K562 (cell line): ENCODE data around the gene OSCAR. TPM values are rescaled to one million over a fixed set of nuclear protein-coding genes. Genes with fewer than 3 reads are reported as not detected.

Experiments used
- ATAC-seq: fragments of 200-7000 bp; cut with Tn5 transposase; 3 replicates; pipeline ENCODE4 v1.9.1; 2020; ENCODE audit warnings: moderate library complexity
- BruUV-seq: library from RNA; stranded (reverse); fragments of 400-500 nt; replicated peaks from 2 replicates; lab custom pipeline; 2021; lab: Mats Ljungman, UMichigan
- CTCF ChIA-PET: fragments of 300-600 bp; formaldehyde crosslinking; extraction: SDS; loops from one replicate; lab custom pipeline; 2021; ENCODE audit warnings: low intra/inter-chr PET ratio; lab: Yijun Ruan, JAX
- POLR2A ChIA-PET: fragments of 300-600, 350-650 bp; sonication (Branson Sonifier 250); formaldehyde crosslinking; extraction: SDS; loops from one replicate; lab custom pipeline; 2021; ENCODE audit warnings: antibody characterized with exemption, inconsistent platforms; lab: Yijun Ruan, JAX
- DNase-seq, 4 experiments: peaks; one replicate each; pipeline versions ENCODE4 v3.0.0 to v3.0.0-alpha.2; 2011 to 2018; ENCODE audit warnings: low spot score in 3 of 4, mixed read lengths in 3 of 4; ENCODE audit errors: extremely low read depth in 1 of 4
- FAIRE-seq: peaks from 2 replicates; lab custom pipeline; 2011; peaks lifted over from hg19 to GRCh38; lab: Jason Lieb, UNC
- H2AFZ ChIP-seq: 2 replicates; pipeline ENCODE4 v1.6.0; 2011; ENCODE audit warnings: low read depth, low read length, control low read depth, inconsistent platforms
- H3K27ac ChIP-seq: fragments of 200-600 bp; 3 replicates; pipeline ENCODE4 v1.8.0; 2011; ENCODE audit warnings: low read depth, mild to moderate bottlenecking, control low read depth, inconsistent platforms, low read length, moderate library complexity, mixed read lengths; ENCODE audit errors: extremely low read depth
- H3K27me3 ChIP-seq, 2 experiments: fragments of 300-600 bp in 1 of 2; 2 replicates in 1 of 2; 3 replicates in 1 of 2; pipeline versions ENCODE4 v1.6.0 to v1.8.0; 2011; ENCODE audit warnings: inconsistent platforms in 2 of 2, low read length in 2 of 2, mild to moderate bottlenecking in 1 of 2, mixed read lengths in 1 of 2, moderate library complexity in 1 of 2; ENCODE audit not compliant: control insufficient read depth in 2 of 2, insufficient read depth in 2 of 2
- H3K36me3 ChIP-seq: fragments of 300-600 bp; 3 replicates; pipeline ENCODE4 v1.8.0; 2011; ENCODE audit warnings: mild to moderate bottlenecking, low read length, inconsistent platforms; ENCODE audit not compliant: control insufficient read depth, insufficient read depth
- H3K4me1 ChIP-seq, 2 experiments: fragments of 200-600 bp in 1 of 2; replicated peaks in 1 of 2; 2 replicates in 1 of 2; 3 replicates in 1 of 2; pipeline versions ENCODE4 v1.5.1 to v1.8.0; 2011; ENCODE audit warnings: inconsistent platforms in 2 of 2, low read length in 2 of 2, mild to moderate bottlenecking in 1 of 2, mixed read lengths in 1 of 2, moderate library complexity in 1 of 2; ENCODE audit not compliant: control insufficient read depth in 2 of 2, insufficient read depth in 2 of 2
- H3K4me2 ChIP-seq: 2 replicates; pipeline ENCODE4 v1.6.1; 2011; ENCODE audit warnings: low read length, control low read depth, inconsistent platforms, mixed read lengths; ENCODE audit not compliant: insufficient read depth
- H3K4me3 ChIP-seq: fragments of 200-600 bp; sonication (generic), shearing (Covaris generic); 2 replicates; pipeline ENCODE4 v1.5.1; 2016; ENCODE audit warnings: control low read depth, inconsistent platforms
- H3K79me2 ChIP-seq: fragments of 200-600 bp; 3 replicates; pipeline ENCODE4 v1.8.0; 2011; ENCODE audit warnings: low read length, inconsistent platforms; ENCODE audit not compliant: control insufficient read depth, insufficient read depth
- H3K9ac ChIP-seq, 2 experiments: 2 replicates each; pipeline versions ENCODE4 v1.6.0 to v1.6.1; 2011; ENCODE audit warnings: low read depth in 2 of 2, low read length in 2 of 2, control low read depth in 1 of 2, inconsistent platforms in 1 of 2, mild to moderate bottlenecking in 1 of 2, mixed read lengths in 1 of 2; ENCODE audit not compliant: insufficient read depth in 1 of 2
- H3K9me1 ChIP-seq: one replicate; pipeline ENCODE4 v1.6.0; 2011; ENCODE audit warnings: inconsistent platforms, mild to moderate bottlenecking, low read length, moderate library complexity; ENCODE audit not compliant: control insufficient read depth, insufficient read depth
- H3K9me3 ChIP-seq: replicated peaks from 2 replicates; pipeline ENCODE4 v1.5.1; 2011; ENCODE audit warnings: low read depth, low read length, inconsistent platforms; ENCODE audit not compliant: control insufficient read depth, insufficient read depth
- H4K20me1 ChIP-seq: replicated peaks from 2 replicates; pipeline ENCODE4 v1.6.1; 2011; ENCODE audit warnings: low read length, inconsistent platforms, mixed read lengths; ENCODE audit not compliant: control insufficient read depth, insufficient read depth
- MTA2 ChIP-seq: fragments of 450-650 bp; IDR thresholded peaks from 2 replicates; pipeline ENCODE4 v1.6.1; 2016; ENCODE audit warnings: low read depth
- MYBL2 ChIP-seq, 2 experiments: fragments of 450-650 bp in 1 of 2; sonication (generic) in 1 of 2; formaldehyde crosslinking in 1 of 2; IDR thresholded peaks; 2 replicates each; pipeline versions ENCODE4 v1.6.1 to v1.8.1; 2017 to 2022; ENCODE audit warnings: borderline replicate concordance in 1 of 2, inconsistent platforms in 1 of 2, low read depth in 1 of 2, mild to moderate bottlenecking in 1 of 2, missing genetic modification reagents in 1 of 2, moderate library complexity in 1 of 2
- PHF21A ChIP-seq: fragments of 450-650 bp; IDR thresholded peaks from 2 replicates; pipeline ENCODE4 v1.6.1; 2017; ENCODE audit warnings: low read depth, borderline replicate concordance
- POLR2AphosphoS5 ChIP-seq: IDR thresholded peaks from 2 replicates; pipeline ENCODE4 v1.6.1; 2011; ENCODE audit warnings: mild to moderate bottlenecking, low read depth, low read length, moderate library complexity; ENCODE audit not compliant: control insufficient read depth, insufficient read depth
- RFX1 ChIP-seq: fragments of 450-650 bp; IDR thresholded peaks from 2 replicates; pipeline ENCODE4 v1.6.1; 2016; ENCODE audit warnings: mild to moderate bottlenecking, moderate library complexity
- RFX7 ChIP-seq: fragments of 250-450 bp; sonication (Bioruptor Pico); IDR thresholded peaks from 2 replicates; pipeline ENCODE4 v1.5.1; 2021; ENCODE audit warnings: mild to moderate bottlenecking
- STAT5A ChIP-seq: IDR thresholded peaks from 2 replicates; pipeline ENCODE4 v1.6.1; 2012; ENCODE audit warnings: low read length, inconsistent platforms, borderline replicate concordance
- WGBS: fragments of 100-300 bp; shearing (Covaris generic); methylation state at CpG from one replicate; pipeline ENCODE4 v1.1.6; 2016; ENCODE audit warnings: low coverage, mixed read lengths; ENCODE audit not compliant: insufficient coverage; ENCODE audit errors: missing lambda C conversion rate; 5-methylcytosine and 5-hydroxymethylcytosine counted together
- in situ Hi-C: fragments of 300-500 bp; cut with MboI; formaldehyde crosslinking; loops from 4 replicates; pipeline ENCODE4 v1.15.0; 2018; ENCODE audit warnings: inconsistent platforms, mixed read lengths
- intact Hi-C: fragments of 100-400 bp; cut with micrococcal nuclease; formaldehyde crosslinking; loops from 2 replicates; pipeline ENCODE4 v1.14.2; 2022
- polyA plus RNA-seq, 8 experiments: library from polyadenylated mRNA; depleted of rRNA in 4 of 8; stranded (reverse) in 5 of 8; unstranded in 3 of 8; fragments of >200 nt; fragmentation: Nextera tagmentation in 2 of 8; fragmentation: Illumina TruSeq in 1 of 8; extraction: Ambion mirVana in 2 of 8; extraction: Trizol in 1 of 8; gene quantifications; 2 replicates each; pipeline versions ENCODE4 v1.2.1 to v1.2.3, GENCODE V29; 2011 to 2014; ENCODE audit warnings: inconsistent platforms in 1 of 8, missing spikeins in 1 of 8
- total RNA-seq, 7 experiments: library from RNA; depleted of rRNA in 6 of 7; stranded (reverse); fragments of >200 nt in 6 of 7; fragmentation: Illumina TruSeq in 2 of 7; extraction: Trizol in 2 of 7; gene quantifications; 2 replicates each; pipeline versions ENCODE4 v1.2.1 to v1.2.3, GENCODE V29; 2011 to 2021; ENCODE audit warnings: low replicate concordance in 1 of 7
- TF ChIP-seq, protein P1 (sequence below), 3 experiments: IDR thresholded peaks in 2 of 3; conservative IDR thresholded peaks in 1 of 3; 2 replicates each; pipeline ENCODE4 v1.5.1; 2011 to 2012; ENCODE audit warnings: low read length in 3 of 3, mild to moderate bottlenecking in 3 of 3, control low read depth in 2 of 3, improper control_type of control experiment in 1 of 3, inconsistent platforms in 1 of 3, low read depth in 1 of 3, mixed read lengths in 1 of 3, moderate library complexity in 1 of 3; ENCODE audit not compliant: insufficient read depth in 2 of 3
- TF ChIP-seq, protein P2 (sequence below): fragments of 250-450 bp; sonication (Bioruptor Pico); IDR thresholded peaks from 2 replicates; pipeline ENCODE4 v1.5.0; 2021; ENCODE audit warnings: mild to moderate bottlenecking, borderline replicate concordance

Gene OSCAR
- total and polyA plus RNA-seq, 9 of the 15 experiments (the other 6 are each of a cell fraction or from before 2014, with no cell fraction given): 0.09 to 0.62 (median 0.13) TPM; not detected in 5

DNA sequence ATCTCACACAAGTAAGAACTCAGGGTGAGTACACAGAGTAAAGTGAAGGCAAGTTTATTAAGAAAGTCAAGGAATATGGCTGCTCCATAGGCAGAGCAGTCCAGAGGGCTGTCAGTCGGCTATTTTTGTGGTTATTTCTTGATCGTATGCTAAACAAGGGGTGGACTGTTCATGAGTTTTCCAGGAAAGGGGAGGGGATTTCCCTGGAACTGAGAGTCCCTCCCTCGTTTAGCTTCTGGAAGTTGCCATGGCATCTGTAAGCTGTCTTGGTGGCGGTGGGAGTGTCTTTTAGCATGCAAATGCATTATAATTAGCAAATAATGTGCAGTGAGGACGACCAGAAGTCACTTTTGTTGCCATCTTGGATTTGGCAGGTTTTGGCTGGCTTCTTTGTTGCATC is 31.1 kb downstream of the OSCAR start:
- DNase-seq (peak; percentile 1 to 21 (median 2)), ATAC-seq (peak; percentile 27; the same call in 1 of the 3 replicates), FAIRE-seq (no peak)
- in situ Hi-C loops (no loop called here), intact Hi-C loops (no loop called here)
- H2AFZ ChIP-seq: no peak overlapping the region
- no peak overlapping the region for H3K27ac ChIP-seq
- TF ChIP-seq MTA2: no peak
- no peak for TF ChIP-seq POLR2AphosphoS5
- TF ChIP-seq, protein P1, sequence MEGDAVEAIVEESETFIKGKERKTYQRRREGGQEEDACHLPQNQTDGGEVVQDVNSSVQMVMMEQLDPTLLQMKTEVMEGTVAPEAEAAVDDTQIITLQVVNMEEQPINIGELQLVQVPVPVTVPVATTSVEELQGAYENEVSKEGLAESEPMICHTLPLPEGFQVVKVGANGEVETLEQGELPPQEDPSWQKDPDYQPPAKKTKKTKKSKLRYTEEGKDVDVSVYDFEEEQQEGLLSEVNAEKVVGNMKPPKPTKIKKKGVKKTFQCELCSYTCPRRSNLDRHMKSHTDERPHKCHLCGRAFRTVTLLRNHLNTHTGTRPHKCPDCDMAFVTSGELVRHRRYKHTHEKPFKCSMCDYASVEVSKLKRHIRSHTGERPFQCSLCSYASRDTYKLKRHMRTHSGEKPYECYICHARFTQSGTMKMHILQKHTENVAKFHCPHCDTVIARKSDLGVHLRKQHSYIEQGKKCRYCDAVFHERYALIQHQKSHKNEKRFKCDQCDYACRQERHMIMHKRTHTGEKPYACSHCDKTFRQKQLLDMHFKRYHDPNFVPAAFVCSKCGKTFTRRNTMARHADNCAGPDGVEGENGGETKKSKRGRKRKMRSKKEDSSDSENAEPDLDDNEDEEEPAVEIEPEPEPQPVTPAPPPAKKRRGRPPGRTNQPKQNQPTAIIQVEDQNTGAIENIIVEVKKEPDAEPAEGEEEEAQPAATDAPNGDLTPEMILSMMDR (IDR thresholded peaks at IDR 0.05 in 2 of 3, conservative IDR thresholded peaks at IDR 0.05 in 1 of 3; ENCODE audit: insufficient read depth in 2 of 3, low read depth in 1 of 3, low read length in 3 of 3): no peak
- no peak for TF ChIP-seq RFX7 (CRISPR knock-in tag)
- TF ChIP-seq PHF21A: no peak
- no peak for TF ChIP-seq MYBL2 (IDR thresholded peaks at IDR 0.05; ENCODE audit: low read depth)
- TF ChIP-seq MYBL2 (CRISPR knock-in tag; IDR thresholded peaks at IDR 0.05; ENCODE audit: borderline replicate concordance): no peak
- peak; percentile 52; the same call in 1 of the 2 replicates for TF ChIP-seq STAT5A
- TF ChIP-seq, protein P2, sequence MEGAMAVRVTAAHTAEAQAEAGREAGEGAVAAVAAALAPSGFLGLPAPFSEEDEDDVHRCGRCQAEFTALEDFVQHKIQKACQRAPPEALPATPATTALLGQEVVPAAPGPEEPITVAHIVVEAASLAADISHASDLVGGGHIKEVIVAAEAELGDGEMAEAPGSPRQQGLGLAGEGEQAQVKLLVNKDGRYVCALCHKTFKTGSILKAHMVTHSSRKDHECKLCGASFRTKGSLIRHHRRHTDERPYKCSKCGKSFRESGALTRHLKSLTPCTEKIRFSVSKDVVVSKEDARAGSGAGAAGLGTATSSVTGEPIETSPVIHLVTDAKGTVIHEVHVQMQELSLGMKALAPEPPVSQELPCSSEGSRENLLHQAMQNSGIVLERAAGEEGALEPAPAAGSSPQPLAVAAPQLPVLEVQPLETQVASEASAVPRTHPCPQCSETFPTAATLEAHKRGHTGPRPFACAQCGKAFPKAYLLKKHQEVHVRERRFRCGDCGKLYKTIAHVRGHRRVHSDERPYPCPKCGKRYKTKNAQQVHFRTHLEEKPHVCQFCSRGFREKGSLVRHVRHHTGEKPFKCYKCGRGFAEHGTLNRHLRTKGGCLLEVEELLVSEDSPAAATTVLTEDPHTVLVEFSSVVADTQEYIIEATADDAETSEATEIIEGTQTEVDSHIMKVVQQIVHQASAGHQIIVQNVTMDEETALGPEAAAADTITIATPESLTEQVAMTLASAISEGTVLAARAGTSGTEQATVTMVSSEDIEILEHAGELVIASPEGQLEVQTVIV (CRISPR knock-in tag): no peak
- TF ChIP-seq RFX1: peak; percentile 66
- H3K4me2 ChIP-seq: no peak overlapping the region
- H3K4me3 ChIP-seq: no peak overlapping the region
- no peaks in the 10 kb centered on the region for H3K9me1 ChIP-seq
- WGBS: 0% methylated on average over 5 of the region's 5 CpGs
- H3K27me3 ChIP-seq: peaks cover 18 to 59% of the 10 kb centered on the region in 2 experiments; a peak in 3 of 5 replicates
- H3K4me1 ChIP-seq: no peaks in the 10 kb centered on the region
- H4K20me1 ChIP-seq: no peaks in the 10 kb centered on the region
- no TSS peak for BruUV-seq
- no peaks in the 10 kb centered on the region for H3K79me2 ChIP-seq
- H3K9ac ChIP-seq: no peak overlapping the region
- CTCF ChIA-PET: no interaction called here
- H3K9me3 ChIP-seq: no peaks in the 10 kb centered on the region
- POLR2A ChIA-PET: no interaction called here
- no peaks in the 10 kb centered on the region for H3K36me3 ChIP-seq
